Activated CD8-positive, alpha-beta memory T cell treated with anti-CD3 and anti-CD28 coated beads for 48 hours (primary cell): ENCODE measurements around the gene FBXO27.
"Not testable (repeated sequence)": the region's sequence is repeated elsewhere in the genome, so short reads cannot be mapped to it uniquely, and the experiment has no call there.

Experiments used
- DNase-seq, 3 experiments: peaks; one replicate each; pipeline ENCODE4 v3.0.0-alpha.2; 2020; ENCODE audit warnings: low read depth in 2 of 3, low spot score in 2 of 3

The FBXO27 gene

DNA sequence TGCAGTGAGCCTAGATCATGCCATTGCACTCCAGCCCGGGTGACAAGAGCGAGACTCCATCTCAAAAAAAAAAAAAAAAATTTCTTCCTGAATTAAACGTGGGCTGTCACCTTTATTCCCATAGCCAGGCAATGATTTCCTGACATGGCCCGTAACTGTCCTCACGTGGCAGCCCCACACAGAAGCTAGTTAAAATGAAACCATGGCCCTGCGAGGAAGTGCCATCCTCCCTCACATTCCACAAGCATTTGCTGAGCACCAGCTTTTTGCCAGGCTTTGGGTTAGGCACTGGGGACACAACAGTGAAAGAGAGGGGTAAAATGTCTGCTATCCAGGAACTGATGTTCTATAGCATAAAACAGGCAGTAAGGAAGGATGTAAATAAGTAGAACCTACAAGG, 13.2 kb upstream of the FBXO27 start:
- no peak for DNase-seq

DNA sequence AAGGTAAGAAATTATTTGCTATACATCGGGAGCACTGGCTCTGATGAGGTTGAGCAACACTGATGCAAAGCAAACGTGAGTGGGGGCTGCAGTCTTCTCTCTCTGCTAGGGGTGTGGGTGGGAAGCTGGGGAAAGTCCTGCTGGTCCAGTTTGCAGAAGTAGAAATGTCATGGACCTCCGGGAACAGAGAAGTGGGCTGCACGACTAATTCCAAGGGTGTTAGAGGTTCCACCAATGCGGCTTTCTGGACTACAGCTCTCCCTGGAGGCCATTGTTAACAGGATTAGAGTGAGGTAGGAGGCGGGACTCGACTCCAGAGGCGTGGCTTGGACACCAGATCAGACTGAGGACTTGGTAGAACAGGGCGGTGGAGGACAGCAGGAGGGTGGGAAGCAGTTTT, 5.7 kb upstream of the FBXO27 start:
- no peak for DNase-seq

DNA sequence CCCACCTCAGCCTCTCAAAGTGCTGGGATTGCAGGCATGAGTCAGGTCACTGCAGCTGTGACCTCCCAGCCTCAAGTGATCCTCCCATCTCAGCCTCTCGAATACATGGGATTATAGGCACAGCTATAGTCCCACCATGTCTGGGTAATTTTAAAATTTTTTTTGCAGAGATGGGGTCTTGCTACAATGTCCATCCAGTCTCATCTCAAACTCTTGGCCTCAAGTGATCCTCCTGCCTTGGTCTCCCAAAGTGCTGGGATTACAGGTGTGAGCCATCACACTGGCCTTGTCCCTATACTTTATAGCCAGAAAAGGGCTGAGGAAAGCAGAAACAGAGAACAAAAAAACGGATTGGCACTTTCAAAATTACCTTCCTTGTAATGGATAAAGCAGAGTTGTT, 4.8 kb upstream of the FBXO27 start:
- DNase-seq = no peak

DNA sequence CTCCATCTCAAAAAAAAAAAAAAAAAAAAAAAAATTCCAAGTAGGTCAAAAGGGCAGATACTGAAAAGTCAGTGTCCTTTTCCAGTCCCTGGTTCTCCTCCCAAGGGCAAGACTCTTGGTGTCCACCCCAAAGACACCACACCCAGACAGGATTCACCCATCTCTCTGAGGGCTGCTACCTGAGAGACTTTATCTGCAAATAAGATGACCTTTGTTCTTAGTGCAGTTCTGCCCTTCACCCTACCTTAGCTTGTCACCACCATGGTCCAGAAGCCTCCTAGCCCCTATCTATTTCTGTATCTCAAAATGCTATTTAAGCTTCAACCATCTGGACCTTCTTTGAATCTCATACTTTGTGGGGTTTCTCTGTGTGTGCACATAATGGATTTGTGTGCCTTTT, 4.2 kb upstream of the FBXO27 start:
- DNase-seq = no peak

DNA sequence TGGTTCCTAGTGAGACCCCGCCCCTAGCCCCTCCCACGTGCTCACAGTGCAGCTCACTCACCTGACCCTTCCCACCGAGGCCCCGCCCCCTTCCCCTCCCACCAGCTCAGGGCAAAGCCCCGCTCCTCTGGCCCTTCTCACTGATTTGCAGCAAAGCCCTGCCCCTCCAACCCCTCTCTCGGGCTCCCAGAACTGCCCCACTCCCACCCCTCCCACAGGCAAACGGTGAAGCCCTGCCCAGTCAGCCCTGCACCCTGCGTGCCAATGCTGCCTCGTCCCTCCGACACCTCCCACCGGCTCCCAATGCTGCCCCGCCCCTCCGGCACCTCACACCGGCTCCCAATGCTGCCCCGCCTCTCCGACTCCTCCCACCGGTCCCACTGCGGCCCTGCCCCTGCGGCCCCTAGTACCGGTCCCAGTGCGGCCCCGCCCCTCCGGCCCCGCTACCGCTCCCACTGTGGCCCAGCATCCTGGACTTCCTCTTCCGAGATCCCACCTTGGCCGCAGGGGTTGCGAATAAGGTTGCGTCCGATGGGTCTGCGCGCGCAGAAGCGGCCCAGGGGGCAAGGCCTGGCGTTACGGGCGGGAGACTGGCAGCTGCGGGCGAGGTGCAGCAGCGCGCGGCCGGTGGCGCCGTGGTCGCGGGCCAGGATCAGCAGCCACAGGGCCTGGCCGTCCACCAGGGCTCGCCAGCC, 834 bp downstream of the FBXO27 start:
- DNase-seq = peak; percentile 56 to 69 (median 65)

DNA sequence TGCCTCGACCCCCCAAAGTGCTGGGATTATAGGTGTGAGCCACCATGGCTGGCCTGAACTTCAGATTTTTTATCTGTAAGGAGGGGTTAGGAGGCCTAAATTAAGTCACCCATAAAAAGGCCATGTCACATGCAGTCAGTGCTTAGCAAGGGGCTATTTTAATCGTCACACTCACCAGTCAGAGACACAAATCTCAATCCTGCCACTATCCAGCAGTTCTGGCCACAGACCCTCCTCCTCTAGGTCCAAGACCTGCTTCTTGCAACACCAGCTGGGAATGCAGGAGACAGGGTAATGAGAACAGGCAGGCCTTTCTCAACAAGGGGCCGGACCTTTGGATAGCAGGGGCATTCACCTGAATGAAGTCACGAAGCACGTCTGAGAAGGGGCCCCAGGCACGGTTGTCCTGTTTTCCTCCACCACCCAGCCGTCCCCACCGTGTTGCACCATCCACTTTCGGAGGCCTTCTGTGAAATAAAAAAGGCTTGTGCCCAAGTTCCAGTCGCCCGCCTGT, 1.4 kb downstream of the FBXO27 start:
- no peak for DNase-seq

DNA sequence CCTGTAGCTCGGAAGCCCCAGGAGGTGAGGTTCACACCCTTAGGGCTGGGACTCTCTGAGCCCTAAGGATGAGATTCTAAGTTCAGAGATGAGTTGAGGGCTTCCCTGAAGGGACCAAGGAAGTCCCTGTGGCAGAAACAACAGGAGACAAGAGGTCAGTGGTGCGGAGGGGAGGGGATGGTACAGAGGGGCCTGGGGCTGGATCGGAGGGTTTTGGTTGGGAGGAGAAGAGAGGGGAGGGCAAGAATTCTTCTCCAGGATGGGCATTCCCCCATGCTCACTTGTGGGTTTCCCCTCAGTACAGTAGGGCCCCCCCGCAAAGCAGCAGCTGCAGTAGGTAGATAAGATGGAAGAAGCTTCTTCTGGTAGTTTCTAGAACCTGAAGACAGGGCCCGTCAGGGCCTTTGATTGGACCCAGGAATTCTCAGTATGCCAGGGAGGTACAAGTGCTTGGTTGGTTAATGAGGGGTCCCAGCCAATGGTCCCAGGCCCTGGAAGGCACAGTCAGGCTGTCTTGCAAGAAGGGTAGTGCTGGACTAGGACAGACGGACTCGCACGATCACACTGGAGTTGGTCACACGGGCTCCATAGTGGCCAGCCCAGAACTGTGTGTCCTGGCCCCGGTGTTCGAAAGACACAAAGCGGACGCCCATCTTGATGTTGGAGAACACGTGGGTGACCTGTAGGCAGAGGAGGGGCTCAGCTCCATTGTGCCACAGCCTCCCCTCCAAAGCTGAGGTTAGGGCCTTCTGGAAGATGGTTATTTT, 7.3 kb downstream of the FBXO27 start:
- DNase-seq = no peak

DNA sequence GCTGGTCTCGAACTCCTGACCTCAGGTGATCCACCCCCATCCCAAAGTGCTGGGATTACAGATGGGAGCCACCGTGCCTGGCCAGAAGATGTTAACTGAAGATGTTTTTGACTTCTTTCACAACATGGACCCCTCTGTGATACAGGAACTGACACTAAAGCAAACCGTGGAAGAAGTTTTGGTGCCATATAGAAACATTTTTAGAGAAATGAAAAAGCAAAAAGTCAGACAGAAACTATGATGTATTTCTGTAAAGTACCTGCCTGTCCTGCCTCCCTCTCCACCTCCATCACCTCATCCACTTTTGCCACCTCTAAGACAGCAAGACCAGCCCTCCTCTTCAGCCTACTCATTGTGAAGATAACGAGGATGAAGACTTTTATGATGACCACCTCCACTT, 11.3 kb downstream of the FBXO27 start:
- DNase-seq = no peak

DNA sequence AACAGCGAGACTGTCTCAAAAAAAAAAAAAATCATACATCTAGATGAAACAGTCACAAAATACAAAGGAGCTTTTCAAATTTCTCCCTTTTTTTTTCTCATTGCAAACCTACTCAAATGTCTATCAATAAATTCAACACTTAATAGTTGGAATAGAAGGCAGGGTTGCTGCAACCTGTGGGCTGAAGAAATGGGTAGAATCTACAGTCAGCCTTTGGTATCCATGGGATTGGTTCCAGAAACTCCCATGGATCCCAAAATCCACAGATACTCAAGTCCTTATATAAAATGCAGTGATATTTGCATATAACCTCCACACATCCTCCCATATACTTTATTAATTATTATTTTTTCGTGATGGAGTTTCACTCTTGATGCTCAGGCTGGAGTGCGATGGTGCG, 14.7 kb downstream of the FBXO27 start:
- no peak for DNase-seq

DNA sequence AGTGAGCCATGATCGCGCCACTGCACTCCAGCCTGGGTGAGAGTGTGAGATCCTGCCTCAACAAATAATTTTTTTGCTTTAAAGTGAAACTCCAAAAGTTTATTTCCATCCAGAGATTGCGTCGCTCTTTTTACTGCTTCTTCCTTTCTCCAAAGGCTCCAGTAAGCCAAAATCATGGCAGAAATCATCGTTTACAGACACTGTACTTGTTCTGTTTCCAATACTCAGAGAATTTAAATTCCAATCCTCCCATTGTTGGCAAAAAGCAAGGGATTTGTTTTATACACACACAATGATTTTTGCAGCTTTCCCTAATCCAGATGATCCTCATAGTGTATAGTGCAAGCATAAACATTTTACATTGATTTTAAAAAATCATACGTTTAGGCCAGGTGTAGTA, 15.3 kb downstream of the FBXO27 start:
- no peak for DNase-seq

DNA sequence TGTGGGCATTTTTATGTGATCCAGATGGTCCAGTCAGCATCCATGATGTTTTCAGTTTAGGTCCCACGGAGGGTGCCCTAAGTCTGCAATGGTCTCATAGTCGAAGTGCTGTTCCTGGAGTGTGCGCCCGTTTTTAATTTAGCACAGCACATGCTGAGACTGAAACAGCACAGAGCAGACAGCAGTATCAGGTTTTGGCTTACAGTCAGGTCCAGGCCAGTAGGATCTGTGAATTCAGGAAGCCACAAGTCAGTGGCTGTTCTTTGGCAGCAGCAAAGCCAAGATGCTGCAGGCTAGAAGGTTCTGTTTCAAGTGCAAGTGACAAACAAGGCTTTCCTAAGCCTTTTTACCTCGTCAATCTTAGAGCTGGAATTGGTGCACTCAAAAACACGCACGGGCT, 18.3 kb downstream of the FBXO27 start:
- DNase-seq = no peak

DNA sequence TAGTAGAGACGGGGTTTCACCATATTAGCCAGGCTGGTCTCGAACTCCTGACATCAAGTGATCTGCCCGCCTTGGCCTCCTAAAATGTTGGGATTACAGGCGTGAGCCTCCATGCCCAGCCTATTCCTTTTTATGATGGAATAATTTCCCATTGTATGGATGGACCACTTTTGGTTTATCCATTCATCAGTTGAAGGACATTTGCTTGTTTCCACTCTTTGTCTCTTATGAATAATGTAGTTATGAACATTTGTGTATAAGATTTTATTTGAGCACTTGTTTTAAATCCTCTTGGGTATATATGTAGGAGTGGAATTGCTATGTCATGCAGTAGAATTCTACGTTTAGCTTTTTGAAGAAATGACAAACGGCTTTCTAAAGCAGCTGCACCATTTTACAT, 23.3 kb downstream of the FBXO27 start:
- DNase-seq = no peak

DNA sequence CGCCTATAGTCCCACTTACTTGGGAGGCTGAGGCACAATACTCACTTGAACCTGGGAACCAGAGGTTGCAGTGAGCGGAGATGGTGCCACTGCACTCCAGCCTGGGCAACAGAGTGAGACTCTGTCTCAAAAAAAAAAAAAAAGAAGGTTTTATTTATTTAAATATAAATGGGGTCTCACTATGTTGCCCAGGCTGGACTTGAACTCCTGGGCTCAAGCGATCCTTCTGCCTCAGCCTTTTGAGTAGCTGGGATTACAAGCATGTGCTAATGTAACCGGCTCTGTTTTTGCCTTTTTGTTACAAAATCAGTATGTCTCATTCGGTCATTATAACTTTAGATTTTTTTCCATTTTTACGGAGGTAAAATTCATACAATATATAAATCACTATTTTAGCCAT, 24.2 kb downstream of the FBXO27 start:
- no peak for DNase-seq

DNA sequence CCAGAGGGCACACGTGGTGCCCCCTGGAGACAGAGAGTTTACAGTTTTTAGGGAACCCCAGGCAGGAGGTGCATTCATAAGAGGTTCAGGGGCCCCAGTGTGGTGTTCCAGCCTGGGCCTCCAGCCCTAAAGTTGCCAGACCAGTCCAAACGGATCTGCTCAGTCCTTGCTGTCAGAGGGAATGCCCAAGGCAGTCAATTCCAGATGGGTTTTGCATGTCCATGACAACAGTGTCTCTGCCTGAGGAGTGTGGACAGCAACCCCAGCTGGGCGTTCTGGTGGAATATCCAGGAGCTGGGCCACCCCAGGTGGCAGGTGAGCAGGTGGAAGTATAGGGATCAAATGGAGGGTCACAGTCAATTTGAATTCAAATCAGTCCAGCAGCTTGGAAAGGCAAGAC, 25.3 kb downstream of the FBXO27 start:
- no peak for DNase-seq

DNA sequence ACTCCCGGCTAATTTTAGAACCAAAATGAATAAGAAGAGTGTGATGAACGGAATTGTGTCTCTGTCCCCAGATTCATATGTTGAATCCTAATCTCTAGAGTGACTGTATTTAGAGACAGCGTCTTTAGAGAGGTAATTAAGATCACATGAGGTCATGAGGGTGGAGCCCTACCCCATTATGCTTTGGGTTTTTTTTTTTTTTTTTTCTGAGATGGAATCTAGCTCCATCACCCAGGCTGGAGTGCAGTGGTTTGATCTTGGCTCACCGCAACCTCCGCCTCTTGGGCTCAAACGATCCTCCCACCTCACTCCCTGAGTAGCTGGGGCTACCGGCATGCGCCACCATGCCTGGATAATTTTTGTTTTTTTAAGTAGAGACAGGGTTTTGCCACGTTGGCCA, 27.9 kb downstream of the FBXO27 start:
- no peak for DNase-seq

DNA sequence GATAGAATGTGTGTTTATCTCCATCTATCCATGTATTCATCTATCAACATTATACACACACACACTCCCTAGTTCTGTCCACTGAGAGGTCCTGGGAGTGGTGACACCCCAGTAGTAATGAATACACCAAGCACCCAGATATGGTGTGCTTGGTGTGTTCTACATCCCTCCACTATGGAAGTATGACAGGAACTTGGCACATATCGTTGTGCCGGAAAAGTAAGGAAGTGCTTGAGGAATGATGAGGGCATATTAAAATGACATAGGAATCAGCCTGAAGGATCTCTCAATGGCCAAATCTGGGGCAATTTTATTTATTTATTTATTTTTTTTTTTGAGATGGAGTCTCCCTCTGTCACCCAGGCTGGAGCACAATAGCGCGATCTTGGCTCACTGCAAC, 28.6 kb downstream of the FBXO27 start:
- DNase-seq = no peak

DNA sequence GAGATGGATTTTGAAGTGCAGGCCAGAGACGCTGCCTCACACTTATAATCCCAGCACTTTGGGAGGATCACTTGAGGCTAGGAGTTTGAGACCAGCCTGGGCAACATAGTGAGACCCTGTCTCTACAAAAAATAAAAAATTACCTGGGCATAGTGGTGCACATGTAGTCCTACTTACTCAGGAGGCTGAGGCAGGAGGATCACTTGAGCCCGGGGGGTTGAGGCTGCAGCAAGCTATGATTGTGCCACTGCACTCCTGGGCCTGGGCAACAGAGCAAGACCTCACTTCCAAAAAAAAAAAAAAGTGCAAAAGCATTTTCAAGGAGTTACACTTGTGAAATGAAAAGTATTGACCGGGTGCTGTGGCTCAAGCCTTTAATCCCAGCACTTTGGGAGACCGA, 29.2 kb downstream of the FBXO27 start:
- DNase-seq = no peak

DNA sequence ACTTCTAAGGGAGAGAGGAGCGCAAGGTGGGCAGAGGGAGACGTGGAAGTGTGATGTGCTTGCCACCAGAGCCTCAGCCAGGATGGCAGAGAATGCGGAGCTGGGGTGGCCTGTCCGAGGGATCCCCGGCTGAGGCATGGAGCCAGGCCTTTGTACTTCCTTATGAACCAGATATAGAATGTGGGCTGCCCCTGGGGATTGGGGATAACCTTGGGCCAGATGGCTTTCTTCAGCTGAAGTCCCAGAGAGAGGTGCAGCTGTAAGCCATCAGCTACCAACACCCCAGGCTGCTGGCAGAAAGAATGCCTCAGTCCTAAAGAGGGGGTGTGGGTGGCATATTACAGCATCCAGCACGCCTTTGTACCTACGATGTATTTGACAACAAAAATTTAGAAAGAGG, 31.3 kb downstream of the FBXO27 start:
- no peak for DNase-seq

DNA sequence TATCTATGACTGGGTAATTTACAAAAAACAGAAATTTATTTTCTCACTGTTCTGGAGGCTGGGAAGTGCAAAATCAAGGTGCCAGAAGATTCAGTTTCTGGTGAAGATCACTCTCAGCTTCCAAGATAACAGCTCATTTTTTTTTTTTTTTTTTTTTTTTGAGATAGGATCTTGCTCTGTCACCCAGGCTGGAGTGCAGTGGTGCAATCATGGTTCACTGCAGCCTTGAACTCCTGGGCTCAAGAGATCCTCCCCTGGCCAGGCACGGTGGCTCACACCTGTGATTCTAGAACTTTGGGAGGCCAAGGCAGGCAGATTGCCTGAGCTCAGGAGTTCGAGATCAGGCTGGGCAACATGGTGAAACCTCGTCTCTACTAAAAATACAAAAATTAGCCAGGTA, 34.8 kb downstream of the FBXO27 start:
- DNase-seq = not testable (repeated sequence)

DNA sequence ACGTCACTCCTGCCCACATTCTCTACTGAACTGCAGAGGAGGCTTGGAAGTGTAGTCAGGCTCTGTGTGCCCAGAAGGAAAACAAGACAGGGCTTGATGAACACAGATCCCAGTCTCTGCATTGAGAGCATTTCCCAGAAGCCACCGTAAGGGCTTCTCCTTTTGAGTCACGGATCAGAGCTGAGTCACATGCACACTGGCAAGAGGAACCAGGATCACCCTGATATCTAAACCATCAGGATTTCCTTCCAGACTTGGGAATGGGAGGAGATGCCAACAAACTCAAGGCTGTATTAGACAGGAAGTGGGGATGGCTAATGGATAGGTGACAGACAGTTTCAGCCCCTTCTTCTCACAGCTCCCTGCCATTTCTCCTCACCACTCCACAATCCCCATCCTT, 39.1 kb downstream of the FBXO27 start:
- DNase-seq = no peak

DNA sequence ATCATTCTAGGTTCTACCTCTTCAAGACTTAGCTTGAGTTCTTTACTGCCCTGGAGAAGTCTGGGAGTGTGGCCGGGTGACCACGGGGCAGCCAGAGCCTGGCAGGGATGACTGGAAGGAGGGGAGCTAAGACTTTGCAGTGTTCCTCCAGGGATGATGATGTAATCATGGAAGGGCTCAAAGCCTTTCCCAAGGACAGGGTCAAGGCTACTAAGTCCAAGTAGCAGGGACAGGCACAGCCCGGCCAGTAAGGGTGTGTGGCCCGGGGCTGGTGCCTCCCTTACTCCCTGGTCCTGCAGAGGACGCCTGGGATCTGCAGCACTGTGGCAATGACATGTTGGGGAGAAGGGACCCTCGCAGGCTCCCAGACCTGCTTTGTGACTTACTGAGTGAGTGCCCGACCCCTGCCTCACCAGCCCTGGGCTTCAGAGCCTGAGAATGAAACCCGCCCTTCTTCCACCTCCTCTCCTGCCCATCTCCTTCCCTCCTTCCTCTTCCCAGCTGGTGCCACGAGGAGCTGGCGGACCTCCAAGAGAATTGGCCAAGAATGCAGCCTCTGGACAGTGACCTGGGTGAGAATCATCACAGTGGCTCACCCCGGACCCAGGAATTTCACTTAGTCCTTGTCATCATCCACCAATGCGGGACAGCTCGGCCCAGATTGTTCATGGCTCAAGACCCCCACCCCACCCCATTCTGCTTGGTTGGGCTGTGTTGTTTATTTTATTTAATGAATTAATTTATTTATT, 41.2 kb downstream of the FBXO27 start:
- DNase-seq = no peak

DNA sequence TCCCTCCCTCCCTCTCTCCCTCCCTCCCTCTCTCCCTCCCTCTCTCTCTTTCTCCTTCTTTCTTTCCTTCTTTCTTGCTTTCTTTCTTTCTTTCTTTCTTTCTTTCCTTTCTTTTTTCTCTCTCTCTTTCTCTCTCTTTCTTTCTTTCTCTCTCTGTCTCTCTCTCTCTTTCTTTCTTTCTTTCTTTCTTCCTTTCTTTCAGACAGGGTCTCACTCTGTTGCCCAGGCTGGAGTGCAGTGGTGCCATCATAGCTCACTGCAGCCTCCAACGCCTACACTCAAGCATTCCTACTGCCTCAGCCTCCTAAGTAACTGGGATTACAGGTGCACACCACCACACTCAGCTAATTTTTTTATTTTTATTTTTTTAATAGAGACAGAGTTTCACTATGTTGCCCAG, 42.7 kb downstream of the FBXO27 start:
- not testable (repeated sequence) for DNase-seq
